ENCODE data around the gene PPIP5K2. TPM values are rescaled to one million over a fixed set of nuclear protein-coding genes. Genes with fewer than 3 reads are reported as not detected.

Gene PPIP5K2
- total RNA-seq, 4 donors from 2014 or later: 21.0 to 57.0 (median 27.0) TPM

Other genes with a start within 250 kb of the PPIP5K2 start
- 1 to 10 TPM; 2.2 to 9.9 (median 5.2) TPM for gene GIN1, start 163 bp upstream of the PPIP5K2 start, total RNA-seq
- 1 to 10 TPM; 5.3 to 6.2 (median 5.4) TPM for gene MACIR, start 138.5 kb downstream of the PPIP5K2 start, total RNA-seq

Data from suprapubic skin (tissue), 4 donors.